ENCODE results near the gene USP11. TPM values are rescaled to one million over a fixed set of nuclear protein-coding genes. Genes with fewer than 3 reads are reported as not detected.

USP11 gene
- total RNA-seq, 1 experiment from 2014 or later, result 153 TPM

- Histone ChIP-seq H3K4ac (ENCODE audit: low read depth, low read length) (no peak overlapping the region), H3K27ac (ENCODE audit: insufficient read length, low read depth, low read length) (no peak overlapping the region), H4K5ac (ENCODE audit: insufficient read length, low read depth, low read length) (no peak overlapping the region), H2AFZ (ENCODE audit: low read length) (no peak overlapping the region), H3K4me2 (ENCODE audit: insufficient read depth, insufficient read length, low read length) (no peak overlapping the region), H2BK5ac (ENCODE audit: insufficient read length, low read length) (no peak overlapping the region), H3K18ac (ENCODE audit: insufficient read length, low read depth, low read length) (no peak overlapping the region), H4K8ac (replicated peaks; ENCODE audit: insufficient read length, low read depth, low read length) (no peak overlapping the region), H3K79me1 (ENCODE audit: insufficient read depth, low read depth, low read length, poor library complexity, severe bottlenecking) (no peaks in the 10 kb centered on the region), H2BK120ac (ENCODE audit: low read depth, low read length, poor library complexity, severe bottlenecking) (no peak overlapping the region), H3K23ac (ENCODE audit: insufficient read length, low read depth, low read length) (no peak overlapping the region), H2AK5ac (ENCODE audit: insufficient read length, low read length) (no peak overlapping the region), H3K27me3 (ENCODE audit: insufficient read depth, low read length) (no peaks in the 10 kb centered on the region), H4K20me1 (ENCODE audit: control insufficient read depth, insufficient read depth, insufficient read length) (no peaks in the 10 kb centered on the region), H2BK15ac (ENCODE audit: low read depth, low read length) (no peak overlapping the region), H3K9me3 (ENCODE audit: control insufficient read depth, low read depth, low read length) (no peaks in the 10 kb centered on the region), H4K91ac (ENCODE audit: insufficient read length, low read depth, low read length) (no peak overlapping the region), H3K79me2 (ENCODE audit: insufficient read depth, low read length) (no peaks in the 10 kb centered on the region), H3K56ac (ENCODE audit: insufficient read length, low read depth, low read length) (no peak overlapping the region), H2BK12ac (ENCODE audit: insufficient read length, low read depth, low read length) (no peak overlapping the region), H3T11ph (ENCODE audit: low read length) (no peak overlapping the region), H3K14ac (ENCODE audit: insufficient read depth, low read length) (no peak overlapping the region), H3K4me1 (ENCODE audit: insufficient read depth, low read length) (no peaks in the 10 kb centered on the region), H3K23me2 (ENCODE audit: insufficient read length, low read depth, low read length, poor library complexity, severe bottlenecking) (peaks cover 2% of the 10 kb centered on the region), H3K9ac (ENCODE audit: extremely low read depth, insufficient read length, low read length) (no peak overlapping the region), H2BK20ac (ENCODE audit: low read depth, low read length, poor library complexity, severe bottlenecking) (no peak overlapping the region)
- TF ChIP-seq CTCF (conservative IDR thresholded peaks at IDR 0.05), result no peak
- Mint-ChIP-seq H3K27me3 (ENCODE audit: low read depth) (peaks cover 1% of the 10 kb centered on the region), H3K4me3 (no peak overlapping the region), H3K27ac (no peak overlapping the region), H3K4me1 (peaks cover 2 to 5% of the 10 kb centered on the region in 2 experiments; a peak in 2 of 4 replicates), H3K36me3 (ENCODE audit: insufficient read depth in 1 of 3, low read depth in 3 of 3) (peaks cover 26 to 51% (median 46%) of the 10 kb centered on the region in 3 experiments), H3K9me3 (peaks cover 45 to 74% of the 10 kb centered on the region in 2 experiments)
- no peak for DNase-seq
- no CpG with 5 or more reads among the region's 27 CpGs for WGBS (ENCODE audit: extremely low coverage, insufficient read length, low lambda C conversion rate)
Observed at GRCh38 chrX:47186096-47186740, 46.6 kb upstream of the USP11 start.
